ENCODE results near the gene ACBD4.

- TF ChIP-seq, protein P1, sequence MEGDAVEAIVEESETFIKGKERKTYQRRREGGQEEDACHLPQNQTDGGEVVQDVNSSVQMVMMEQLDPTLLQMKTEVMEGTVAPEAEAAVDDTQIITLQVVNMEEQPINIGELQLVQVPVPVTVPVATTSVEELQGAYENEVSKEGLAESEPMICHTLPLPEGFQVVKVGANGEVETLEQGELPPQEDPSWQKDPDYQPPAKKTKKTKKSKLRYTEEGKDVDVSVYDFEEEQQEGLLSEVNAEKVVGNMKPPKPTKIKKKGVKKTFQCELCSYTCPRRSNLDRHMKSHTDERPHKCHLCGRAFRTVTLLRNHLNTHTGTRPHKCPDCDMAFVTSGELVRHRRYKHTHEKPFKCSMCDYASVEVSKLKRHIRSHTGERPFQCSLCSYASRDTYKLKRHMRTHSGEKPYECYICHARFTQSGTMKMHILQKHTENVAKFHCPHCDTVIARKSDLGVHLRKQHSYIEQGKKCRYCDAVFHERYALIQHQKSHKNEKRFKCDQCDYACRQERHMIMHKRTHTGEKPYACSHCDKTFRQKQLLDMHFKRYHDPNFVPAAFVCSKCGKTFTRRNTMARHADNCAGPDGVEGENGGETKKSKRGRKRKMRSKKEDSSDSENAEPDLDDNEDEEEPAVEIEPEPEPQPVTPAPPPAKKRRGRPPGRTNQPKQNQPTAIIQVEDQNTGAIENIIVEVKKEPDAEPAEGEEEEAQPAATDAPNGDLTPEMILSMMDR (IDR thresholded peaks at IDR 0.05): no peak
- no peak for TF ChIP-seq POLR2A (IDR thresholded peaks at IDR 0.05)
These were observed 19.0 kb upstream of the ACBD4 start for GRCh38 chr17:45116434-45117016.

Measured in tibial nerve (tissue), 3 donors.